CD14-positive monocyte (primary cell): Measurements from ENCODE around the gene LPAR5. TPM values are rescaled to one million over a fixed set of nuclear protein-coding genes. Genes with fewer than 3 reads are reported as not detected.

Source experiments
- DNase-seq, 3 donors: peaks; one replicate each; pipeline ENCODE4 v3.0.0-alpha.2; 2011 to 2022
- H2AFZ ChIP-seq: 2 replicates; pipeline ENCODE4 v1.6.0; 2012; ENCODE audit warnings: mild to moderate bottlenecking, low read depth, low read length, inconsistent platforms; ENCODE audit not compliant: insufficient read depth, poor library complexity, severe bottlenecking
- H3K27ac ChIP-seq, 2 donors: 1 replicate in 1 of 2; 2 replicates in 1 of 2; pipeline ENCODE4 v1.5.1; 2012 to 2013; ENCODE audit warnings: low read length in 2 of 2, control low read depth in 1 of 2, inconsistent platforms in 1 of 2, low read depth in 1 of 2, mild to moderate bottlenecking in 1 of 2
- H3K27me3 ChIP-seq, 2 donors: one replicate each; pipeline versions ENCODE4 v1.6.0 to v1.6.1; 2011 to 2013; ENCODE audit warnings: low read length in 2 of 2; ENCODE audit not compliant: control insufficient read depth in 2 of 2, insufficient read depth in 2 of 2
- H3K36me3 ChIP-seq, 2 donors: replicated peaks in 1 of 2; 1 replicate in 1 of 2; 2 replicates in 1 of 2; pipeline versions ENCODE4 v1.5.1 to v1.6.1; 2012 to 2013; ENCODE audit warnings: low read length in 2 of 2, control low read depth in 1 of 2, inconsistent platforms in 1 of 2, mild to moderate bottlenecking in 1 of 2; ENCODE audit not compliant: insufficient read depth in 2 of 2, control insufficient read depth in 1 of 2
- H3K4me1 ChIP-seq, 2 donors: 1 replicate in 1 of 2; 2 replicates in 1 of 2; pipeline versions ENCODE4 v1.5.1 to v1.6.1; 2012 to 2013; ENCODE audit warnings: low read length in 2 of 2, control low read depth in 1 of 2, inconsistent platforms in 1 of 2, mild to moderate bottlenecking in 1 of 2, moderate library complexity in 1 of 2; ENCODE audit not compliant: insufficient read depth in 2 of 2, control insufficient read depth in 1 of 2
- H3K4me2 ChIP-seq: replicated peaks from 2 replicates; pipeline ENCODE3; 2012; ENCODE audit warnings: low read length, moderate library complexity, mild to moderate bottlenecking; ENCODE audit not compliant: poor library complexity, severe bottlenecking; ENCODE audit errors: extremely low read depth
- H3K4me3 ChIP-seq, 3 experiments: fragments of 200-600 bp in 1 of 3; sonication (generic) in 1 of 3; replicated peaks in 1 of 3; 1 replicate in 2 of 3; 2 replicates in 1 of 3; pipeline ENCODE4 v1.5.1; 2011 to 2013; ENCODE audit warnings: low read length in 3 of 3, mild to moderate bottlenecking in 3 of 3, control low read depth in 2 of 3, low read depth in 2 of 3, inconsistent platforms in 1 of 3, moderate library complexity in 1 of 3
- H3K79me2 ChIP-seq: 2 replicates; pipeline ENCODE4 v1.6.0; 2012; ENCODE audit warnings: mild to moderate bottlenecking, control low read depth, inconsistent platforms, low read length, moderate library complexity; ENCODE audit not compliant: insufficient read depth
- H3K9ac ChIP-seq: 2 replicates; pipeline ENCODE4 v1.6.0; 2017; ENCODE audit warnings: low read length, mild to moderate bottlenecking; ENCODE audit not compliant: insufficient read depth, poor library complexity, severe bottlenecking
- H3K9me3 ChIP-seq, 2 donors: replicated peaks in 1 of 2; 1 replicate in 1 of 2; 2 replicates in 1 of 2; pipeline versions ENCODE4 v1.5.1 to v1.6.1; 2012 to 2013; ENCODE audit warnings: low read length in 2 of 2, control low read depth in 1 of 2; ENCODE audit not compliant: control insufficient read depth in 1 of 2, insufficient read depth in 1 of 2
- H4K20me1 ChIP-seq: 2 replicates; pipeline ENCODE4 v1.6.0; 2012; ENCODE audit warnings: mild to moderate bottlenecking, low read length, control low read depth, moderate library complexity; ENCODE audit not compliant: insufficient read depth
- H3K27ac Mint-ChIP-seq, 7 donors: one replicate each; pipeline ENCODE4 v1.8.0; 2020; ENCODE audit warnings: mild to moderate bottlenecking in 7 of 7, mixed read lengths in 7 of 7, moderate library complexity in 6 of 7, inconsistent platforms in 2 of 7
- H3K27me3 Mint-ChIP-seq, 3 donors: one replicate each; pipeline ENCODE4 v1.8.0; 2021 to 2022; ENCODE audit warnings: low read depth in 3 of 3, mild to moderate bottlenecking in 3 of 3, mixed read lengths in 3 of 3, moderate library complexity in 3 of 3, inconsistent platforms in 1 of 3
- H3K36me3 Mint-ChIP-seq, 2 donors: one replicate each; pipeline ENCODE4 v1.8.0; 2020; ENCODE audit warnings: mixed read lengths in 2 of 2, inconsistent platforms in 1 of 2, mild to moderate bottlenecking in 1 of 2
- H3K4me1 Mint-ChIP-seq: one replicate; pipeline ENCODE4 v1.8.0; 2020; ENCODE audit warnings: mild to moderate bottlenecking, mixed read lengths
- H3K4me3 Mint-ChIP-seq, 2 donors: one replicate each; pipeline ENCODE4 v1.8.0; 2020; ENCODE audit warnings: mild to moderate bottlenecking in 2 of 2, mixed read lengths in 2 of 2, moderate library complexity in 1 of 2
- H3K9me3 Mint-ChIP-seq, 7 donors: one replicate each; pipeline ENCODE4 v1.8.0; 2020 to 2022; ENCODE audit warnings: mixed read lengths in 7 of 7, mild to moderate bottlenecking in 6 of 7, moderate library complexity in 6 of 7, inconsistent platforms in 2 of 7
- CTCF ChIP-seq: fragments of 200-600 bp; IDR thresholded peaks from one replicate; pipeline ENCODE4 v1.8.0; 2022; ENCODE audit warnings: antibody characterized with exemption, mild to moderate bottlenecking
- WGBS: methylation state at CpG from one replicate; pipeline ENCODE4 v1.1.5; 2013; ENCODE audit warnings: missing lambda C conversion rate; ENCODE audit not compliant: insufficient coverage; 5-methylcytosine and 5-hydroxymethylcytosine counted together
- intact Hi-C, 2 donors: fragments of 100-400 bp; cut with micrococcal nuclease; formaldehyde crosslinking; loops; one replicate each; pipeline versions ENCODE4 v1.15.0 to v1.15.1; 2023
- polyA plus RNA-seq, 3 donors: library from polyadenylated mRNA; depleted of rRNA in 1 of 3; unstranded in 2 of 3; stranded (reverse) in 1 of 3; fragments of 300-500 nt in 2 of 3; fragments of >200 nt in 1 of 3; fragmentation: Illumina TruSeq in 2 of 3; gene quantifications; 1 replicate in 2 of 3; 2 replicates in 1 of 3; pipeline ENCODE4 v1.2.3, GENCODE V29; 2012 to 2021

LPAR5 gene
- polyA plus RNA-seq, 3 donors: 0.11 to 0.18 (median 0.14) TPM

- Histone ChIP-seq H3K4me2 (no peak overlapping the region), H3K36me3 (no peaks in the 10 kb centered on the region), H3K4me3 (no peak overlapping the region), H3K79me2 (no peaks in the 10 kb centered on the region), H3K4me1 (peaks cover 65 to 85% of the 10 kb centered on the region in 2 donors), H3K27ac (no peak overlapping the region), H3K27me3 (no peaks in the 10 kb centered on the region), H3K9me3 (no peaks in the 10 kb centered on the region), H4K20me1 (no peaks in the 10 kb centered on the region), H3K9ac (no peak overlapping the region), H2AFZ (no peak overlapping the region)
- peaks cover 0 to 2% (median 0%) of the 10 kb centered on the region in 7 donors for H3K9me3 Mint-ChIP-seq
- peaks cover 78% of the 10 kb centered on the region for H3K4me1 Mint-ChIP-seq
- TF ChIP-seq CTCF: no peak
- intact Hi-C loops: loop anchor here in 1 of 2 donors (10.0 kb wide), 1 partner anchor 54 kb away; no protein-coding TSS in a partner anchor
- H3K27me3 Mint-ChIP-seq: peaks cover 0 to 2% (median 0%) of the 10 kb centered on the region in 3 donors
- H3K36me3 Mint-ChIP-seq: peaks cover 0 to 2% of the 10 kb centered on the region in 2 donors
- H3K4me3 Mint-ChIP-seq: no peak overlapping the region
- DNase-seq: no peak
- no peak overlapping the region for H3K27ac Mint-ChIP-seq
- 100% methylated on average over 3 of the region's 4 CpGs for WGBS
Observed at GRCh38 chr12:6640497-6640896, 4.7 kb upstream of the LPAR5 start.

GRCh38 chr12:6639151-6639801, 3.5 kb upstream of the LPAR5 start:
- peaks cover 0 to 2% (median 0%) of the 10 kb centered on the region in 7 donors for H3K9me3 Mint-ChIP-seq
- no peaks in the 10 kb centered on the region for H3K9me3 ChIP-seq
- DNase-seq: peak in 1 of 3 donors; percentile 41
- no peaks in the 10 kb centered on the region for H3K36me3 ChIP-seq
- H3K27me3 Mint-ChIP-seq: peaks cover 2 to 3% (median 2%) of the 10 kb centered on the region in 3 donors
- intact Hi-C loops: no loop called here
- H4K20me1 ChIP-seq: no peaks in the 10 kb centered on the region
- H3K79me2 ChIP-seq: no peaks in the 10 kb centered on the region
- H3K4me1 ChIP-seq: peaks cover 55 to 73% of the 10 kb centered on the region in 2 donors
- H3K27ac ChIP-seq: peak overlapping the region in 1 of 2 donors; percentile 54
- no peak overlapping the region for H3K4me3 ChIP-seq
- no peak overlapping the region for H3K4me2 ChIP-seq
- 58% methylated on average over 7 of the region's 11 CpGs for WGBS
- no peak overlapping the region for H3K9ac ChIP-seq
- no peak for TF ChIP-seq CTCF
- no peaks in the 10 kb centered on the region for H3K27me3 ChIP-seq
- H3K4me1 Mint-ChIP-seq: peaks cover 68% of the 10 kb centered on the region
- no peak overlapping the region for H2AFZ ChIP-seq
- peak overlapping the region in 1 of 2 donors; percentile 55 for H3K4me3 Mint-ChIP-seq
- H3K36me3 Mint-ChIP-seq: peaks cover 0 to 2% of the 10 kb centered on the region in 2 donors
- H3K27ac Mint-ChIP-seq: peak overlapping the region in 5 of 7 donors; percentile 27 to 82 (median 65)
